Stimulated activated CD8-positive, alpha-beta memory T cell treated with anti-CD3 and anti-CD28 coated beads, Interleukin-4, amount 100 ng/mL, for 24 hours (primary cell): ENCODE results near the gene CES3.
"Not testable (repeated sequence)": the region's sequence is repeated elsewhere in the genome, so short reads cannot be mapped to it uniquely, and the experiment has no call there.

Experiments used
- DNase-seq: peaks from one replicate; pipeline ENCODE4 v3.0.0-alpha.2; 2020; ENCODE audit warnings: low read depth

The CES3 gene

GRCh38 chr16:66970775-66971720, 10.0 kb downstream of the CES3 start:
- DNase-seq, result no peak

- no peak for DNase-seq
These were observed 11.9 kb downstream of the CES3 start for GRCh38 chr16:66972983-66973382.

GRCh38 chr16:66973716-66974115, 12.7 kb downstream of the CES3 start:
- DNase-seq, result no peak

- DNase-seq, result not testable (repeated sequence)
These were observed 13.3 kb downstream of the CES3 start for GRCh38 chr16:66974156-66974931.

- peak; percentile 33 for DNase-seq
These were observed 13.8 kb downstream of the CES3 start for GRCh38 chr16:66974932-66975246.

- no peak for DNase-seq
These were observed 14.3 kb downstream of the CES3 start for GRCh38 chr16:66975302-66975893.

- no peak for DNase-seq
These were observed 15.7 kb downstream of the CES3 start for GRCh38 chr16:66976746-66977145.

GRCh38 chr16:66977341-66978113, 16.5 kb downstream of the CES3 start:
- DNase-seq, result peak; percentile 83

- DNase-seq, result no peak
These were observed 18.1 kb downstream of the CES3 start for GRCh38 chr16:66979011-66979717.

GRCh38 chr16:66983033-66983432, 22.0 kb downstream of the CES3 start:
- DNase-seq, result no peak

- DNase-seq, result peak; percentile 30
These were observed 23.8 kb downstream of the CES3 start for GRCh38 chr16:66984892-66985311.

- no peak for DNase-seq
These were observed 25.5 kb downstream of the CES3 start for GRCh38 chr16:66986559-66986958.

GRCh38 chr16:66988197-66988788, 27.2 kb downstream of the CES3 start, which contains the start of gene CES4A:
TSS of gene CES4A (plus strand) at chr16:66988589. CDS start at chr16:66988773, 184 bp downstream.
- no peak for DNase-seq

GRCh38 chr16:66991545-66992077, 30.5 kb downstream of the CES3 start:
- no peak for DNase-seq

- DNase-seq, result not testable (repeated sequence)
These were observed 32.5 kb downstream of the CES3 start for GRCh38 chr16:66993558-66993957.

GRCh38 chr16:66996324-66996982, 35.4 kb downstream of the CES3 start:
- no peak for DNase-seq

GRCh38 chr16:66996983-66997358, 35.9 kb downstream of the CES3 start:
- no peak for DNase-seq

GRCh38 chr16:67000384-67001351, 39.6 kb downstream of the CES3 start:
- peak; percentile 30 for DNase-seq

- no peak for DNase-seq
These were observed 40.7 kb downstream of the CES3 start for GRCh38 chr16:67001726-67002125.
